Activated CD4-positive, alpha-beta T cell treated with anti-CD3 and anti-CD28 coated beads, Interleukin-2, amount 50 U/mL, for 24 hours (primary cell): Measurements from ENCODE around the gene FSCN2.
"Not testable (repeated sequence)": the region's sequence is repeated elsewhere in the genome, so short reads cannot be mapped to it uniquely, and the experiment has no call there.

ENCODE experiments used
- DNase-seq, 2 donors: peaks; one replicate each; pipeline ENCODE4 v3.0.0-alpha.2; 2020; ENCODE audit warnings: low read depth in 1 of 2, low spot score in 1 of 2

The FSCN2 gene

DNA sequence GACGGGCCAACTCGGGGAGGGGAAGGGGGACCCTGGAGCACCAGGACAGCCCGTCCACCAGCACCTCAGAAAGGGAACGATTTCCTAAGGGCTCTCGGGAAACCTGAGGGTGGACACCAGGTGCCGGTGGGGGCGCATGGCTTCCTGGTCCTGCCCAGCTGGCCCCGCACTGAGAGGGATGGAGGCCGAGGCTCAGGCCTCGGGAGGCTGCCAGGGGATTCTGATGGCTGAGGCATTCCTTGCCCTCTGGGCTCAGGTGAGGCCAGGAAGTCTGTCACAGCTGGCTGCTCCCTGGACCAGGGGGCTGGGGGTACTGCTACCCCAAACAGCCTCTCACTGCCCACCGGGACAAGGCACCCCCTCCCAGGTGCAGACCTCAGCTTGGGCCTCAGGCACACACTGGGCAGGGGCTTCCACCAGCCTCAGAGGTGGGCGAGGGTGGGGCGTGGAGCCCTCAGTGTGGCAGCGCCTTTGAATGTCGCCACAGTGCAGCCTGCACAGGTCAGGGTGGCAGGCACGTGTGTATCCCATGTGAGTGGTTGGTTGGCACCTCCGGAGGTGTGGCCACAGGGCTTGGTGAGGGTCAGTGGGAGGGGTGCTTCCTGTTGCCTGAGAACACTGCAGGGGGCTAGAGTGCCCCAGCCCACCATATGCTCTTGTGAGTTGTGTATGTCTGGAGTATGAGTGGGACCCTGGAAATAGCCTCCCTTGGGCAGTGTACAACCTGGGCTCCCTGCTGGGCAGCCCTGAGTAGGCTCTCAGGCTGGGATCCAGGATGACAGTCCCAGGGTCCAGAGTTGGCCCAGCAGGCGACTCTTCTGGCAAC, 3.9 kb upstream of the FSCN2 start:
- DNase-seq, result no peak

DNA sequence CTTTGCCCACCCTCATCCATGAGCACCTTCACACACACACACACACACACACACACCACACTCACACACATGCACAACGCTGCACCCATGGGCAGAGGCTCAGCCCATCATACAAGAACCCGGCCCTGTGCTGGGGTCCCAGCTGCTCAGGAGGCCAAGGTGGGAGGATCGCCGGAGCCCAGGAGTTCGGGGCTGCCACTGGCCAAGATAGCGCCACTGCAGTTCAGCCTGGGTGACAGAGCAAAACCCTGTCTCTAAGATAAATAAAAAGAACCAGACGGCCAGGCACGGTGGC, 3.4 kb upstream of the FSCN2 start:
- DNase-seq, result no peak

DNA sequence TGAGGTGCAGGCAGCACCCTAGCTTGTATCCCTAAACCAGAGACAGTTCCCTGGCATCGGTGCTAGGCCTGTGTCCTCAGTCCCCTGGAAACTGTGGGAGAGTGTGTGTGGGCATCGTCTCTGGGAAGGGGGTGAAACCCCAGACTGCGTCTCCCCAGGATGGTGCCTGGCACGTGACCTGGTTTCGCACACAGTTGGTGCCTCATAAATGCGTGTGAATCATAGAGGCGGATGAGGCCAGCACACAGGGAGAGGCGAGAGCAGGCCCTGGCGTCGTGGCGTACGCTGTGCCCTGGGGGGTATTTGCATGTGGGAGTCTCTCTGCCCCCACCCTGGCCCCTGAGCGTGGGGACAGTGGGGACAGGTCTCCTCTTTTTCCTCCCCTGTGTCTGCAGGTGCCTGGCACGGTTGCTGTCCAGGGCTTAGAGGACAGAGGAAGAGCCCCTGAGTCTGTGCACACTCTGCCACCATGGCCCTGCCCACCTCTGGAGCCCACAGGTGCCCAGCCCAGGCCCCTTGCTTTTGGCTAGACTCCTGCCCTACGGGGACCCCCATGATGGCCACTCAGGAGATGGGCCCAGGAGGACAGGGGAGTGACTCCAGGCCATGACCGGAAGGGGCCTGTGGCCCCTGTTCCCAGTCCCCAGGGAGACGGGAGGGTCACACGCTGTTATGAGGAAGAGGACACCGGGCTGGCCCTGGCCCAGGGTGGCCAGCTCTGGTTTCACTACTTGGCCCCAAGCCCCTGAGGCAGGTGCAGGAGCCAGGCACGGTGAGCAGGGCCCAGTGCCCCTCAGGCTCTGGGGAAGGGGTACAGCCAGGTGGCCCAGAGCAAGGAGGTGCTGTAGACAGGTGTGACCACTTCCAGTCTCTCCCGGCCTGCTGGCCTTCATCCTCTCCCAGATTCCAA, 1.3 kb upstream of the FSCN2 start:
- no peak for DNase-seq

DNA sequence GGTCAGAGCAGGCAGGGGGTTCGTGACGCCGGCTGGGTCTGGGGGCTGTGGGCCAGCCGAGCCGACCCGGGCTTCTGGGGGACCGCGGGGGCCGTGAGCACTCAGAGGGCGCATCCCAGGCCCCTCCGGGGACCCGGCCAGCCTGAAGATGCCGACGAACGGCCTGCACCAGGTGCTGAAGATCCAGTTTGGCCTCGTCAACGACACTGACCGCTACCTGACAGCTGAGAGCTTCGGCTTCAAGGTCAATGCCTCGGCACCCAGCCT, 140 bp downstream of the FSCN2 start:
- DNase-seq, result no peak

- no peak for DNase-seq
Measured at GRCh38 chr17:81528651-81529436, 667 bp downstream of the FSCN2 start.

DNA sequence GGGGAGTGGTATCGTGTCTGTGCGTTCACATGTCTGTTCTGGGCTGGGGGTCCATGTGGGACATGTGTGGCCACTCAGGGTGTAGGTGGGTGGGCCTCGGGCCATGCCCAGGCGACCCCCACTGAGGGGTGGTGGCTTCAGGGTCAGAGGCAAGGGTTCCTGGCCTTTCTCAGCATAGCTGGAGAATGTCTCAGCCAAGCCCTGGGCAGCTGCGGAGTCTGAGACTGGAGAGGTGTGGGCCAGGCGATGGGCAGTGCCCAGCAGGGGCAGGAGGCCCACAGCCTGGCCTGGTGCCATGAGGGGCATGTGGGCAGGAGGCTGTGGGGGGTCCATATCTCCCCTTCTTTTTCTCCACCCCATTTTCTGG, 1.2 kb downstream of the FSCN2 start:
- DNase-seq, result no peak

DNA sequence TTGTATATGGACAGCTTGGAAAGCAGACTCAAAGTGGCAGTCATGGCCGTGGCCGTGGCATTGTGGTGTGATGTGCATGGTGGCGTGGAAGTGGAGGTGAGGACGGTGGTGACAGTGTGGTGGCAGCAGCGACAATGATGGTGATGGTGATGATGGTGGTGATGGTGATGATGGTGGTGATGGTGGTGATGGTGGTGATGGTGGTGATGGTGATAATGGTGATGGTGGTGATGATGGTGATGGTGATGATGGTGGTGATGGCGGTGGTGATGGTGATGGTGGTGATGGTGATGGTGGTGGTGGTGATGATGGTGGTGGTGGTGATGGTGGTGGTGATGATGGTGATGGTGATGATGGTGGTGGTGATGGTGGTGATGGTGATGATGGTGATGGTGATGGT, 2.8 kb downstream of the FSCN2 start:
- not testable (repeated sequence) for DNase-seq

DNA sequence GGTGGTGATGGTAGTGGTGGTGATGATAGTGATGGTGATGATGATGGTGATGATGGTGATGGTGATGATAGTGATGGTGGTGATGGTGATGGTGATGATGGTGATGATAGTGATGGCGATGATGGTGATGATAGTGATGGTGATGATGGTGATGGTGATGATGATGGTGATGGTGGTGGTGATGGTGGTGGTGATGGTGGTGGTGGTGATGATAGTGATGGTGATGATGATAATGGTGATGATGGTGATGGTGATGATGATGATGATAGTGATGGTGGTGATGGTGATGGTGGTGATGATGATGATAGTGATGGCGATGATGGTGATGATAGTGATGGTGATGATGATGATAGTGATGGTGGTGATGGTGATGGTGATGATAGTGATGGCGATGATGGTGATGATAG, 3.8 kb downstream of the FSCN2 start:
- DNase-seq, result not testable (repeated sequence)

DNA sequence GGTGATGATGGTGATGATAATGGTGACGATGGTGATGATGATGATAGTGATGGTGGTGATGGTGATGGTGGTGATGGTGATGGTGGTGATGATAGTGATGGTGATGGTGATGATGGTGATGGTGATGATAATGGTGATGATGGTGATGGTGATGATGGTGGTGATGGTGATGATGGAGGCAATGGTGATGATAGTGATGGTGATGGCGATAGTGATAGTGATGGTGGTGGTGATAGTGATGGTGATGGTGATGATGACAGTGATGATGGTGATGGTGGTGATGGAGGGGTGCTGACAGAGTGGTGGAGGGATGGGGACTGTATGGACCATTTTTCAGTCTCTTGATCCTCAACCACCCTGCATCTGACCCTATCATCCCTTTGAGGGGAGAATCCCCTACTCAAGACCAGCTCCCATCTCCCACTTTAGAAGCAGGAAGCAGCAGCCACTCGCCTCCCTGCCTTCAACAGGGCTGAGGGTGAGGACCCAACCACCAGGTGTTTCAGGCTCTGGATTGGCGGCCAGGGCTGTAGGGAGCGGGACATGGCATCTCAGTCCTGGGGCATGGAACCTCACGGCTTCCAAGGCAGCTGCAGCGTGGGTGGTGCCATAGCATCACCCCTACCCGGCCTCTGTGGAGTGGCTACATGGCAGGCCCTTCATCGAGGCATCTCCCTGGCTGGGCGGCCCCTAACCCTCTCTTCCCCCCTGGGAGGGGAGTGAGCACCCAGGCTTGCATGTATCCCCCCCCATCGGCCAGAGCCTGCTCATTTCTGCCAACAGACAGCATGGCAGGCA, 4.5 kb downstream of the FSCN2 start:
- no peak for DNase-seq

GRCh38 chr17:81533339-81534141, 5.4 kb downstream of the FSCN2 start:
- no peak for DNase-seq

DNA sequence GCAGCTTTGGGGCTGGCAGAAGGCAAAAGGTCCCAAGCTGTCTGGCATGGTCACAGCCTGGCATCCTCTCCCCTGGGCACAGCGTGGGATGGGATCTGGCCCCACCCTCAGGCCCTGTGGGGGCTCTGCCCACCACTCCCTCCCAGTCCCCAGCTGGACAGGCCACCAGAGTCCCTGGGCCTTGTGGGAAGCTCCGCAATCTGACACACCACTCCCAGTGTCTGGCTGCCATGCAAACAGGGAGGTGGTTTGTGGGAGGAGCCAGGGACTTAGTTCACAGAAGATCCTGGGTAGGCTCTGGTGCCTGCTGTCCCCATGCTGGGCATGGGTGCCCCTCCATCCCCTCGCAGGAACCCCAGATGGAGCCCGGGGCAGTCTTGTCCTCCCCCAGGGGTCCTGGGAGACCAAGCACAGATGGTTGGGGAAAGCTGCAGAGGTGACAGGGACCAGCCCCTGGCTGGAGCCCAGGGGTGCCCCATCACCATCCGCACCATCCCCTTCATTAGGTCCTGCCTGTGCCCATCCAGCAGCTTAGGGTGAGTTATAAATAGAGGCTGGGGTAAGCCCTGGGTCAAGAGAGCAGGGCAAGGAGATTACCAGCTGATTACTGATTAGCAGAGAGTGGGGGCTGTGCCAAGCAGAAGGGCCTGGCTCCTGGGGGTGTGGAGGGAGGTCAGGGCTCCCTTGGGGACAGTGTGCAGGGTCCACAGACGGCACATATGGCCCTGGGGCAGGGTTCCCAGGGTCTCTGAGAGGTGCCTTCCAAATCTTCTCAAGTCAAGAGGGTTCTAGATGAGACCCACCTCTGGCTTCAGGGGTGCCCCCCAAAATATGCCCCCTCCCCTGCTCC, 6.2 kb downstream of the FSCN2 start:
- no peak for DNase-seq

- DNase-seq, result no peak
Measured at GRCh38 chr17:81535007-81535328, 6.8 kb downstream of the FSCN2 start.

GRCh38 chr17:81535480-81536298, 7.5 kb downstream of the FSCN2 start:
- DNase-seq, result no peak

DNA sequence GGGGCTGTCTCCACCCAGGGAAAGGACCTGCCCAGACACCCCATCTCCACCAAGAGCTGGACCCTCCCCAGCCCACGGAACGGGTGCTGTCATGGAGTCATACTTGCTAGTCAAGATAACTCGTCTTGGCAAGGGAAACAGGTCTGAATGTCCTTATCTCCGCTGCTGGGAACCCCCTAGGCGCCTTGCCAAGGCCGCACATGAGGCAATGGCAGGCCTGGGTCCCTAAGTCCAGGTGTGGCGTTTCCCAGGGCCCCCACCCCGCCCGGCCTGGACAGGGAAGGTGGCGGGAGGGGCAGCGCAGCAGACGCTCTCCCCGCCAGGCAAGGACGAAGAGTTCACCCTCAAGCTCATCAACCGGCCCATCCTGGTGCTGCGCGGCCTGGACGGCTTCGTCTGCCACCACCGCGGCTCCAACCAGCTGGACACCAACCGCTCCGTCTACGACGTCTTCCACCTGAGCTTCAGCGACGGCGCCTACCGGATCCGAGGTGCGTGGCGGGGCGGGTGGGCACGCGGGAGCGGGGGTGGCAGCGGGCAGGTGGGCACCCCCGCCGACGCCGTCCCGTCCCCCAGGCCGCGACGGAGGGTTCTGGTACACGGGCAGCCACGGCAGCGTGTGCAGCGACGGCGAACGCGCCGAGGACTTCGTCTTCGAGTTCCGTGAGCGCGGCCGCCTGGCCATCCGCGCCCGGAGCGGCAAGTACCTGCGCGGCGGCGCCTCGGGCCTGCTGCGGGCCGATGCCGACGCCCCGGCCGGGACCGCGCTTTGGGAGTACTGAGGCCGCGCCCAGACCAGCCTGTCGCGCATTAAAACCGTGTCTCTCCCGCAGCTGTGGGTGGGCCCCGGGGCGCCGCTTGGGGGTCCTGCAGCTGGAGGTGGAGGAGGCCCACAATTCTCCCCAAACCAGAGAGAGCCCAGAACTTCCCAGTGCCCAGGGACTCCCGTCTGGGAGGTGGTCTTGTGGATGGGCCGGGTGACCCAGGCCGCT, 8.4 kb downstream of the FSCN2 start:
- DNase-seq, result no peak

- no peak for DNase-seq
Measured at GRCh38 chr17:81537343-81537855, 9.2 kb downstream of the FSCN2 start.

DNA sequence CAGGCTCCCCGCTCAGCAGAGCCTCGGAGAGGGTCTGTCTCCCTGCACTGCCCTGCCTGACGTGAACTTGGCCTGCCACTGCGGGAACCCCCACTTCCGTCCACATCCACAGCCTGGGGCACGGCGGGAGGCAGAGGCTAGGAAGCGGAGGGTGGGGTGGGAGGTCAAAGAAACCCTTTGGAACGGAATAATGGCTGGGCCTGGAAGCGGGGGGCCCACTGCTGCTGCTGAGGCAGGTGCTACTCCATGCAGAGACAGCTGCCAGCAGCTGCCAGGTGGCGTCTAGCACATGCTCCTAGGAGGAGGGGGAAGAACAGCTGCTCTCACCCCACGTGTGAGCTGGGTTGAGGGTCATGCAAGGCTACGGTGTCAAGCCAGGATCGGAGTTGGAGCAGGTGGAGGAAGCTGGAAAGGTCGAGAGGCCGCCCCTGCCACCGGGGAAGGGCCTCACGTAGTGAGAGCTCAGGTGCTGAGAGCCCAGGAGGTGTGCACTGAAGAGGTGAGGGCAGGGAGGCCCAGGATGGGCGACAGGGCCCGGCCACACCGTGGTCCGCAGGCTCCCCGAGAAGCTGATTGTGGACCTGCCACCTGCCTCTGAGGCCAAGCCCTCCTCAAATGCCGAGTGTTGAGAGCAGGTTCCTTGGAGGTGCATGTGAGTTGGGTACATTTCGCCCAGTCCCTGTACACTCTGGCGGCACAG, 9.8 kb downstream of the FSCN2 start:
- DNase-seq, result no peak
